Loucy (cell line): Measurements from ENCODE around the gene DTX3.

Experiments
- H2AFZ ChIP-seq: fragments of 200-600 bp; sonication (generic); 2 replicates; pipeline ENCODE4 v1.6.0; 2016; ENCODE audit warnings: antibody characterized with exemption, mild to moderate bottlenecking, low read length, moderate library complexity
- H3F3A ChIP-seq: fragments of 200-600 bp; 2 replicates; pipeline ENCODE4 v1.6.0; 2016; ENCODE audit warnings: antibody characterized with exemption, low read depth, mild to moderate bottlenecking
- H3K27me3 ChIP-seq: fragments of 200-600 bp; sonication (generic); 2 replicates; pipeline ENCODE4 v1.6.1; 2014; ENCODE audit warnings: low read length, mild to moderate bottlenecking; ENCODE audit not compliant: insufficient read depth, poor library complexity, severe bottlenecking
- H3K36me3 ChIP-seq: fragments of 200-600 bp; sonication (generic); 2 replicates; pipeline ENCODE4 v1.6.1; 2016; ENCODE audit warnings: low read length; ENCODE audit not compliant: insufficient read depth
- H3K4me1 ChIP-seq: fragments of 200-600 bp; sonication (generic); 2 replicates; pipeline ENCODE4 v1.5.1; 2014; ENCODE audit warnings: low read length, mild to moderate bottlenecking; ENCODE audit not compliant: insufficient read depth, poor library complexity, severe bottlenecking
- H3K4me2 ChIP-seq: fragments of 200-600 bp; sonication (generic); 2 replicates; pipeline ENCODE4 v1.6.0; 2014; ENCODE audit warnings: antibody characterized with exemption, low read length, low read depth, mild to moderate bottlenecking; ENCODE audit not compliant: poor library complexity, severe bottlenecking
- H3K4me3 ChIP-seq: fragments of 200-600 bp; sonication (generic); 2 replicates; pipeline ENCODE4 v1.5.1; 2014; ENCODE audit warnings: low read length, mild to moderate bottlenecking, mixed read lengths; ENCODE audit not compliant: poor library complexity, severe bottlenecking
- H3K79me2 ChIP-seq: fragments of 200-600 bp; sonication (generic); 2 replicates; pipeline ENCODE4 v1.6.1; 2014; ENCODE audit warnings: low read length; ENCODE audit not compliant: insufficient read depth
- H3K9ac ChIP-seq: fragments of 200-600 bp; sonication (generic); 2 replicates; pipeline ENCODE4 v1.6.0; 2014; ENCODE audit warnings: mild to moderate bottlenecking, low read depth, low read length, moderate library complexity; ENCODE audit not compliant: poor library complexity, severe bottlenecking
- H3K9me2 ChIP-seq: fragments of 200-600 bp; sonication (generic); replicated peaks from 2 replicates; pipeline ENCODE4 v1.6.1; 2016; ENCODE audit warnings: low read depth, low read length, mixed read lengths
- H3K9me3 ChIP-seq: fragments of 200-600 bp; sonication (generic); 2 replicates; pipeline ENCODE4 v1.6.1; 2014; ENCODE audit warnings: mild to moderate bottlenecking, antibody characterized with exemption, low read length, low read depth; ENCODE audit not compliant: insufficient read depth
- H4K20me1 ChIP-seq: fragments of 200-600 bp; sonication (generic); 2 replicates; pipeline ENCODE4 v1.6.0; 2014; ENCODE audit warnings: antibody characterized with exemption, low read length, mild to moderate bottlenecking; ENCODE audit not compliant: insufficient read depth, poor library complexity, severe bottlenecking
- EZH2phosphoT487 ChIP-seq: fragments of 200-600 bp; IDR thresholded peaks from 2 replicates; pipeline ENCODE4 v1.6.1; 2018; ENCODE audit warnings: antibody characterized with exemption, mild to moderate bottlenecking, moderate library complexity, borderline replicate concordance
- TF ChIP-seq, protein P1 (sequence below): fragments of 200-600 bp; sonication (generic); conservative IDR thresholded peaks from 2 replicates; pipeline ENCODE4 v1.5.1; 2014; ENCODE audit warnings: mild to moderate bottlenecking, antibody characterized with exemption, low read length

The DTX3 gene

DNA sequence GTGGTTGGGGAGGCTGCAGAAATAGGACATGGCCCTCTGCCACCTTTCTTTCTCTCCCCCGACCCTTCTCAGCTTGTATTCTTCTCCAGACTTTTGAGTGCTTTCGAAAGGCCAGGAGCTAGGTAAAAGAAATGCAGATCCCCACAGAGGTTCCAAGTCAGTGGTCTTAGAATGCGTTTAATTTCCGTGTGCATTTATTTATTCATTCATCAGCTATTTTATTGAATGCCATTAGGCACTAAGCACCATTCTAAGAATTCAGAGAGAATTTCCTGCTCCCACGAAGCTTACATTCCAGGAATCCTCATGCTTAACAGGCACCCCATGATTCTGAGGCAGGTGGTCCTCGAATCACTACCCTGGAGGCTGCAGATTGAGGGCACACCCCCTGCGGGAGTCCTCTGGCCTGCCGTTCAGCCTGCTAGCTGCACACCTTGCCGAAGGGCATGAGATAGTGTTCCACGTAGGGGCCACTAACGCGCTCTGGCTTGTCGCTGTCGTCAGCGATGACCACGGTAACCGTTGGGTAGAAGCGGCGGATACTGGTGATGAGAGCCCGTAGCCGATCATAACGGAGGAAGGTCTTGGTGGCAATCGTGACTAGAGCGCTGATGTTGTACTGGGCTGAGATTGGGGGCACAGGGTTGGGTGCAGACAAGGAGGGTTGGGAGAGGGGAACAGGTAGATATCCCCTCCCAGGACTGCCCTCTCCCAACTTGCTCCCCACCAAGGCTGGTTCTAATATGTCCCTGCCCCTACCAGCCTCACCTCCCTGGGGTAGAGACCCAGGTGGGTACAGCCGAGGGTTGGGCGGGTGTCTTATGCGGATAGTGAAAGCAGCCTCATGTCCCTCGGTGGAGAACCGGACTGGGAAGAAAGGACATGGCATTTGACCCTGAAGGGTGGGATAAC lies 23.9 kb downstream of the DTX3 start:
- H3K4me3 ChIP-seq = no peak overlapping the region
- H3K4me2 ChIP-seq = no peak overlapping the region
- no peaks in the 10 kb centered on the region for H3K79me2 ChIP-seq
- H3K27me3 ChIP-seq = no peaks in the 10 kb centered on the region
- no peaks in the 10 kb centered on the region for H4K20me1 ChIP-seq
- H3K9ac ChIP-seq = no peak overlapping the region
- peaks cover 5% of the 10 kb centered on the region for H3K4me1 ChIP-seq
- H3K9me2 ChIP-seq = no peaks in the 10 kb centered on the region
- no peaks in the 10 kb centered on the region for H3F3A ChIP-seq
- no peak overlapping the region for H2AFZ ChIP-seq
- H3K36me3 ChIP-seq = no peaks in the 10 kb centered on the region
- no peaks in the 10 kb centered on the region for H3K9me3 ChIP-seq
- TF ChIP-seq, protein P1, sequence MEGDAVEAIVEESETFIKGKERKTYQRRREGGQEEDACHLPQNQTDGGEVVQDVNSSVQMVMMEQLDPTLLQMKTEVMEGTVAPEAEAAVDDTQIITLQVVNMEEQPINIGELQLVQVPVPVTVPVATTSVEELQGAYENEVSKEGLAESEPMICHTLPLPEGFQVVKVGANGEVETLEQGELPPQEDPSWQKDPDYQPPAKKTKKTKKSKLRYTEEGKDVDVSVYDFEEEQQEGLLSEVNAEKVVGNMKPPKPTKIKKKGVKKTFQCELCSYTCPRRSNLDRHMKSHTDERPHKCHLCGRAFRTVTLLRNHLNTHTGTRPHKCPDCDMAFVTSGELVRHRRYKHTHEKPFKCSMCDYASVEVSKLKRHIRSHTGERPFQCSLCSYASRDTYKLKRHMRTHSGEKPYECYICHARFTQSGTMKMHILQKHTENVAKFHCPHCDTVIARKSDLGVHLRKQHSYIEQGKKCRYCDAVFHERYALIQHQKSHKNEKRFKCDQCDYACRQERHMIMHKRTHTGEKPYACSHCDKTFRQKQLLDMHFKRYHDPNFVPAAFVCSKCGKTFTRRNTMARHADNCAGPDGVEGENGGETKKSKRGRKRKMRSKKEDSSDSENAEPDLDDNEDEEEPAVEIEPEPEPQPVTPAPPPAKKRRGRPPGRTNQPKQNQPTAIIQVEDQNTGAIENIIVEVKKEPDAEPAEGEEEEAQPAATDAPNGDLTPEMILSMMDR = no peak
- no peak for TF ChIP-seq EZH2phosphoT487

DNA sequence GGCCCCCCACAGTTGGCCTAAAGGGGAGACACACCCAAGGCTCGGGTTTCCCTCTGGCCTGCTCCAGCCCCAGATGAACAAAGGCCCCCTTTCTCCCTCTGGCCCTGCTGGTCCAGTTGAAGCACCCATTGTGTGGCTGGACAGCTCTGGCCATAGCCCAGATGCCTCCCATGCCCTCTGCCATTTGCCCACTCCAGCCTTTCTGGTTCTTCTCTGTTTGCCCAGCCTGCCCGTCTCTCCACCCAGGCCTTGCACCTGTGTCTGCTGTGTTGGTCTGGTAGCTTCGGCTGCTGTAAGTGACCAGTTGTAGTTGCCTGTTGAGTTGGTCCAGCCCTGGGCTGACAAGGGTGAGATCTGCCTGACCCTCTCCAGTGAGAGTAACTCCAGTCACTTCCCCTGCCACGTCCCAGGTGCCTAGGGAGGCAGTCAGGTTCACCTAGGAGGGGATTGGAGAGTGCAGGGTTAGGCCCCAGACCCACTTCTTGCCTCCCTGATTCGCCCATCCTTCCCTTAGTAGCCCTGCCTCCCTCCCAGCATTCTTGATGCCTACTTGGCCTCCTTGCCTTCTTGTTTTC lies 25.4 kb downstream of the DTX3 start:
- H3K27me3 ChIP-seq = no peaks in the 10 kb centered on the region
- no peak overlapping the region for H3K4me3 ChIP-seq

DNA sequence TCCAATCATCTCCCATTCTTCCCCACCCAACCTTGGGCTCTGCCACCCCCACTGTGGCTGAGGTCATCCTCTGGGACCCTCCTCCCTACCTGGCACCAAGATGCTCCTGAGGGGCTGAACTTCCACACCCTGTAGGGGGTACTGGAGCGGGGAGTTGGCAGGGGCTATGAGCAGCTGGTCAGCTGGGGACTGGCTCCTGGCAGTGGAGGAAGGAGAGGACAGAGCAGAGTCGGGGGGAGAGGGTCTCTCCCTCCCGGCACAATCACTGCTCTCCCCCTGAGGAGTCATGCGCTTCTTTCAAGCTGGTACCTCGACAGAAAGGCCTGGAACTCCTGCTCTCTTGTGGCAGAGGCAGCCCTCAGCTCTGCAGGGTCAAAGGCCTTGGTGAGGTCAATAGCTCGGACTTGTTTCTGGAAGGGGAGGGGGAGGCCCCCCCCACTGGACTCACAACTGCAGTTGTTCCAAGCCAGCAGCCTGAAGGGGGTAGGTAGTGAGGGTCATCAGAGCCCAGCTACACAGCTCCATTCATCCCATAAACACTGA lies 26.3 kb downstream of the DTX3 start:
- Histone ChIP-seq H3K9ac (no peak overlapping the region), H3K9me3 (no peaks in the 10 kb centered on the region), H3K4me1 (peaks cover 5% of the 10 kb centered on the region), H3K9me2 (no peaks in the 10 kb centered on the region), H4K20me1 (no peaks in the 10 kb centered on the region), H3K27me3 (no peaks in the 10 kb centered on the region), H3K79me2 (no peaks in the 10 kb centered on the region), H3K36me3 (no peaks in the 10 kb centered on the region), H2AFZ (no peak overlapping the region), H3K4me2 (no peak overlapping the region), H3F3A (no peaks in the 10 kb centered on the region), H3K4me3 (no peak overlapping the region)
- no peak for TF ChIP-seq EZH2phosphoT487
- TF ChIP-seq, protein P1 = no peak

More for the DNA sequence above, 25.4 kb downstream of the DTX3 start:
- Histone ChIP-seq H3K79me2 (no peaks in the 10 kb centered on the region), H3K36me3 (no peaks in the 10 kb centered on the region), H3K9me2 (no peaks in the 10 kb centered on the region), H3K9ac (no peak overlapping the region), H3K4me2 (no peak overlapping the region), H3K4me1 (peaks cover 5% of the 10 kb centered on the region), H4K20me1 (no peaks in the 10 kb centered on the region), H2AFZ (no peak overlapping the region), H3F3A (no peaks in the 10 kb centered on the region), H3K9me3 (no peaks in the 10 kb centered on the region)
- TF ChIP-seq, protein P1 = no peak
- no peak for TF ChIP-seq EZH2phosphoT487
